Hepatocyte (in vitro differentiated cells): ENCODE data around the gene ARHGEF10L.

Experiments
- CTCF ChIP-seq: fragments of 200-600 bp; sonication (generic); IDR thresholded peaks from 2 replicates; pipeline ENCODE4 v1.5.1; 2016; ENCODE audit warnings: antibody characterized with exemption, mild to moderate bottlenecking; ENCODE audit not compliant: poor library complexity
- EZH2 ChIP-seq: fragments of 200-600 bp; sonication (generic); IDR thresholded peaks from 2 replicates; pipeline ENCODE4 v1.6.1; 2016; ENCODE audit warnings: antibody characterized with exemption, mild to moderate bottlenecking, borderline replicate concordance
- EZH2phosphoT487 ChIP-seq: fragments of 200-600 bp; sonication (generic); IDR thresholded peaks from one replicate; pipeline ENCODE4 v1.6.1; 2018; ENCODE audit warnings: antibody characterized with exemption, mild to moderate bottlenecking, low read depth, moderate library complexity; ENCODE audit not compliant: unreplicated experiment, severe bottlenecking

- no peak for TF ChIP-seq CTCF
- TF ChIP-seq EZH2phosphoT487: no peak
- no peak for TF ChIP-seq EZH2
These were observed 72.5 kb downstream of the ARHGEF10L start for GRCh38 chr1:17611991-17612390.
